B cell (primary cell): ENCODE data around the gene CACNB2. TPM values are rescaled to one million over a fixed set of nuclear protein-coding genes. Genes with fewer than 3 reads are reported as not detected.

Source experiments
- ATAC-seq: fragments of 200-7000 bp; cut with Tn5 transposase; one replicate; pipeline ENCODE4 v1.10.0; 2021; ENCODE audit warnings: low read depth, mild to moderate bottlenecking, moderate number of reproducible peaks, moderate library complexity
- CTCF ChIA-PET: fragments of 350-600 bp; sonication (Branson Sonifier 250); formaldehyde crosslinking; loops from one replicate; lab custom pipeline; 2021; ENCODE audit warnings: antibody characterized with exemption, inconsistent platforms; lab: Charles Lee
- POLR2A ChIA-PET: fragments of 350-600 bp; sonication (Branson Sonifier 250); formaldehyde crosslinking; loops from one replicate; lab custom pipeline; 2021; ENCODE audit warnings: antibody characterized with exemption; lab: Charles Lee
- DNase-seq: peaks from one replicate; pipeline ENCODE4 v3.0.0; 2013
- H2AFZ ChIP-seq: 2 replicates; pipeline ENCODE4 v1.6.1; 2012; ENCODE audit warnings: mild to moderate bottlenecking, low read depth, low read length; ENCODE audit not compliant: insufficient read depth, poor library complexity, severe bottlenecking
- H3K27ac ChIP-seq, 2 donors: 1 replicate in 1 of 2; 2 replicates in 1 of 2; pipeline ENCODE4 v1.5.1; 2012 to 2013; ENCODE audit warnings: low read length in 2 of 2, mild to moderate bottlenecking in 2 of 2, moderate library complexity in 1 of 2
- H3K27me3 ChIP-seq, 4 experiments: fragments of 200-600 bp in 1 of 4; sonication (generic) in 1 of 4; replicated peaks in 1 of 4; 1 replicate in 2 of 4; 2 replicates in 2 of 4; pipeline versions ENCODE4 v1.6.1 to v1.7.0; 2013 to 2016; ENCODE audit warnings: low read length in 3 of 4, mild to moderate bottlenecking in 2 of 4, mixed read lengths in 1 of 4, moderate library complexity in 1 of 4; ENCODE audit not compliant: insufficient read depth in 4 of 4, control insufficient read depth in 3 of 4; ENCODE audit errors: control extremely low read depth in 1 of 4
- H3K36me3 ChIP-seq, 2 experiments: replicated peaks in 1 of 2; 1 replicate in 1 of 2; 2 replicates in 1 of 2; pipeline versions ENCODE4 v1.6.1 to v1.7.1; 2013; ENCODE audit warnings: low read length in 1 of 2; ENCODE audit not compliant: insufficient read depth in 2 of 2, control insufficient read depth in 1 of 2; ENCODE audit errors: control extremely low read depth in 1 of 2, extremely low read depth in 1 of 2
- H3K4me1 ChIP-seq, 2 donors: fragments of 200-600 bp in 1 of 2; sonication (generic) in 1 of 2; 1 replicate in 1 of 2; 2 replicates in 1 of 2; pipeline versions ENCODE4 v1.5.1 to v1.6.1; 2013 to 2017; ENCODE audit warnings: low read length in 2 of 2; ENCODE audit not compliant: control insufficient read depth in 2 of 2, insufficient read depth in 2 of 2
- H3K4me2 ChIP-seq: replicated peaks from 2 replicates; pipeline ENCODE3; 2012; ENCODE audit warnings: mild to moderate bottlenecking, low read depth, low read length; ENCODE audit not compliant: poor library complexity, severe bottlenecking
- H3K4me3 ChIP-seq, 5 experiments: fragments of 200-600 bp in 1 of 5; sonication (generic) in 1 of 5; 1 replicate in 3 of 5; 2 replicates in 2 of 5; pipeline versions ENCODE4 v1.5.1 to v1.7.0; 2011 to 2016; ENCODE audit warnings: low read length in 4 of 5, mild to moderate bottlenecking in 4 of 5, low read depth in 2 of 5, control low read depth in 1 of 5, moderate library complexity in 1 of 5; ENCODE audit not compliant: insufficient read depth in 1 of 5; ENCODE audit errors: control extremely low read depth in 1 of 5, extremely low read depth in 1 of 5
- H3K79me2 ChIP-seq: fragments of 200-600 bp; sonication (generic); one replicate; pipeline ENCODE4 v1.6.0; 2016; ENCODE audit warnings: low read length; ENCODE audit not compliant: control insufficient read depth, insufficient read depth
- H3K9ac ChIP-seq: fragments of 200-600 bp; sonication (generic); 2 replicates; pipeline ENCODE4 v1.6.1; 2017; ENCODE audit warnings: mild to moderate bottlenecking, low read length, moderate library complexity
- H3K9me3 ChIP-seq, 3 donors: one replicate each; pipeline versions ENCODE4 v1.6.1 to v1.7.1; 2013; ENCODE audit warnings: low read length in 2 of 3; ENCODE audit not compliant: control insufficient read depth in 2 of 3, insufficient read depth in 1 of 3; ENCODE audit errors: control extremely low read depth in 1 of 3
- H4K20me1 ChIP-seq: 2 replicates; pipeline ENCODE4 v1.6.0; 2012; ENCODE audit warnings: mild to moderate bottlenecking, low read length; ENCODE audit not compliant: insufficient read depth, control insufficient read depth, poor library complexity, severe bottlenecking
- H3K27ac Mint-ChIP-seq: one replicate; pipeline ENCODE4 v1.8.0; 2021; ENCODE audit warnings: mixed read lengths
- H3K27me3 Mint-ChIP-seq: one replicate; pipeline ENCODE4 v1.8.0; 2021; ENCODE audit warnings: mixed read lengths
- H3K4me1 Mint-ChIP-seq: one replicate; pipeline ENCODE4 v1.8.0; 2021; ENCODE audit warnings: mixed read lengths
- H3K4me3 Mint-ChIP-seq: one replicate; pipeline ENCODE4 v1.8.0; 2021; ENCODE audit warnings: mixed read lengths
- H3K9me3 Mint-ChIP-seq: one replicate; pipeline ENCODE4 v1.8.0; 2022; ENCODE audit warnings: mixed read lengths; ENCODE audit not compliant: insufficient read depth
- EZH2 ChIP-seq: IDR thresholded peaks from 2 replicates; pipeline ENCODE4 v1.6.1; 2012; ENCODE audit warnings: borderline replicate concordance, low read depth, mild to moderate bottlenecking, moderate library complexity, low read length; ENCODE audit not compliant: insufficient read depth, poor library complexity, severe bottlenecking
- WGBS: methylation state at CpG from one replicate; pipeline ENCODE4 v1.1.5; 2013; ENCODE audit warnings: missing lambda C conversion rate; ENCODE audit not compliant: insufficient coverage; 5-methylcytosine and 5-hydroxymethylcytosine counted together
- intact Hi-C: fragments of 100-400 bp; cut with micrococcal nuclease; formaldehyde crosslinking; loops from one replicate; pipeline ENCODE4 v1.10.0; 2022
- polyA plus RNA-seq: library from polyadenylated mRNA; depleted of rRNA; stranded (reverse); fragments of >200 nt; gene quantifications from 2 replicates; pipeline ENCODE4 v1.2.3, GENCODE V29; 2012
- total RNA-seq, 2 donors: library from RNA; stranded (reverse); fragments of 120-200 nt in 1 of 2; gene quantifications; 1 replicate in 1 of 2; 2 replicates in 1 of 2; pipeline versions ENCODE4 v1.2.3 to v1.2.4, GENCODE V29; 2013 to 2022
- TF ChIP-seq, protein P1 (sequence below): fragments of 200-600 bp; IDR thresholded peaks from one replicate; pipeline ENCODE4 v1.8.0; 2022; ENCODE audit warnings: antibody characterized with exemption, mild to moderate bottlenecking

Gene CACNB2
- total and polyA plus RNA-seq, 2 donors (not counting 1 experiment from before 2014, with no cell fraction given), result not detected

DNA sequence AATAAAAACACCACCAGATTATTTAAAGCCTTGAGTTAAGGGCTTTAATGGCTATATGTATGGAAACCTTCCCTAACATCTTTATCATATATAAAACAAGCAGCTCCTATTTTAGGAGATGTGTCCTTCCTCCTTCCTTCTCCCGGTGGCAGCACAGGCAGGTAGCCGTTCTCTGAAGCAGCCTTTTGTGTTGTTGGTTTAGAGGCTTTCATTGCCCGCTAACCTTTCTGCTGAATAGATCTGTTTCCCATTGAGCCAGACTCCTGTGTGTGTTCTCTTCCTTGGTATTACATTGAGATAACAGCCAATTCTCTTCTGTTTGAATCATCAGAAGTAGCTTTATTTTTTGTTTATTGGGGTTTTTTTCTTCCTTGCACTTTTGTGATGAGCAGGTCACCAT, 131.3 kb downstream of the CACNB2 start:
- DNase-seq (no peak), ATAC-seq (no peak)
- Mint-ChIP-seq H3K27ac (no peak overlapping the region), H3K9me3 (no peaks in the 10 kb centered on the region), H3K27me3 (peaks cover 3% of the 10 kb centered on the region), H3K4me3 (no peak overlapping the region), H3K4me1 (no peaks in the 10 kb centered on the region)
- H3K9me3 ChIP-seq, result no peaks in the 10 kb centered on the region
- POLR2A ChIA-PET, result no interaction called here
- WGBS, result no CpG with 5 or more reads among the region's 3 CpGs
- H3K4me1 ChIP-seq, result no peaks in the 10 kb centered on the region
- intact Hi-C loops, result no loop called here
- H3K79me2 ChIP-seq, result no peaks in the 10 kb centered on the region
- H3K27ac ChIP-seq, result no peak overlapping the region
- H4K20me1 ChIP-seq, result no peaks in the 10 kb centered on the region
- TF ChIP-seq, protein P1, sequence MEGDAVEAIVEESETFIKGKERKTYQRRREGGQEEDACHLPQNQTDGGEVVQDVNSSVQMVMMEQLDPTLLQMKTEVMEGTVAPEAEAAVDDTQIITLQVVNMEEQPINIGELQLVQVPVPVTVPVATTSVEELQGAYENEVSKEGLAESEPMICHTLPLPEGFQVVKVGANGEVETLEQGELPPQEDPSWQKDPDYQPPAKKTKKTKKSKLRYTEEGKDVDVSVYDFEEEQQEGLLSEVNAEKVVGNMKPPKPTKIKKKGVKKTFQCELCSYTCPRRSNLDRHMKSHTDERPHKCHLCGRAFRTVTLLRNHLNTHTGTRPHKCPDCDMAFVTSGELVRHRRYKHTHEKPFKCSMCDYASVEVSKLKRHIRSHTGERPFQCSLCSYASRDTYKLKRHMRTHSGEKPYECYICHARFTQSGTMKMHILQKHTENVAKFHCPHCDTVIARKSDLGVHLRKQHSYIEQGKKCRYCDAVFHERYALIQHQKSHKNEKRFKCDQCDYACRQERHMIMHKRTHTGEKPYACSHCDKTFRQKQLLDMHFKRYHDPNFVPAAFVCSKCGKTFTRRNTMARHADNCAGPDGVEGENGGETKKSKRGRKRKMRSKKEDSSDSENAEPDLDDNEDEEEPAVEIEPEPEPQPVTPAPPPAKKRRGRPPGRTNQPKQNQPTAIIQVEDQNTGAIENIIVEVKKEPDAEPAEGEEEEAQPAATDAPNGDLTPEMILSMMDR, result no peak
- no peak for TF ChIP-seq EZH2
- H2AFZ ChIP-seq, result no peak overlapping the region
- no peak overlapping the region for H3K4me3 ChIP-seq
- CTCF ChIA-PET, result no interaction called here
- no peaks in the 10 kb centered on the region for H3K36me3 ChIP-seq
- H3K9ac ChIP-seq, result no peak overlapping the region
- no peak overlapping the region for H3K4me2 ChIP-seq
- no peaks in the 10 kb centered on the region for H3K27me3 ChIP-seq

DNA sequence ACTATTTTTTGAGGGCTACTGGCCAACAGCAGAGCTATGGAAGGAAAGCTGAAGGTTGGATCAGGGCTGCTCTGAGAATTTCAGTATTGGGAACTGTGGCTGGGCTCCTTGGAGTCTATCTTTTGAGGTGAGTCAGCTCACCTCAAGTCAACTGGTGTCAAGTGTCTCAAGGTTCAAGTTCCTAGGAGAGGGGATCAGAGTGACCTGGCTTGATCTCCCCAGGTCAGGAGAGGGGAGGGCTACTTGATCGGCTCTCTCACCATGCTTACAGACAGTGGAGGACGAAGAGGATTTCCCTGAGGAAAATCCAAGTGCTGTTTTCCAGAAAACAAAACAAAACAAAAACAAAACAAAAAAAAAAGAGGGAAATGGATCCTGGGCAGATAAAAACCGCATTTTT, 132.8 kb downstream of the CACNB2 start:
- DNase-seq, result no peak
- CTCF ChIA-PET, result interaction anchor here (0.8 kb wide), 1 partner anchor 10 kb away, joined by 4 read pairs; no protein-coding TSS in a partner anchor

More for the DNA sequence above, 132.8 kb downstream of the CACNB2 start:
- H3K9ac ChIP-seq, result no peak overlapping the region
- intact Hi-C loops, result no loop called here
- POLR2A ChIA-PET, result no interaction called here
- no peaks in the 10 kb centered on the region for H3K4me1 ChIP-seq
- Mint-ChIP-seq H3K4me1 (no peaks in the 10 kb centered on the region), H3K27me3 (peaks cover 3% of the 10 kb centered on the region), H3K9me3 (no peaks in the 10 kb centered on the region), H3K27ac (no peak overlapping the region), H3K4me3 (no peak overlapping the region)
- H3K4me2 ChIP-seq, result no peak overlapping the region
- no peaks in the 10 kb centered on the region for H3K79me2 ChIP-seq
- H3K4me3 ChIP-seq, result no peak overlapping the region
- H4K20me1 ChIP-seq, result no peaks in the 10 kb centered on the region
- TF ChIP-seq, protein P1, result no peak
- TF ChIP-seq EZH2, result no peak
- H2AFZ ChIP-seq, result no peak overlapping the region
- H3K27me3 ChIP-seq, result no peaks in the 10 kb centered on the region
- H3K9me3 ChIP-seq, result no peaks in the 10 kb centered on the region
- H3K36me3 ChIP-seq, result no peaks in the 10 kb centered on the region
- ATAC-seq, result no peak
- WGBS, result no CpG with 5 or more reads among the region's 3 CpGs
- no peak overlapping the region for H3K27ac ChIP-seq
